Adrenal gland (tissue), 12 donors: ENCODE measurements around the gene TUBGCP6. TPM values are rescaled to one million over a fixed set of nuclear protein-coding genes. Genes with fewer than 3 reads are reported as not detected.

Experiments used
- DNase-seq, 7 donors: peaks; one replicate each; pipeline ENCODE4 v3.0.0-alpha.2; 2019 to 2020
- H3K27ac ChIP-seq, 5 donors: fragments of 200-600 bp; sonication (generic) in 4 of 5; 1 replicate in 3 of 5; 2 replicates in 2 of 5; pipeline versions ENCODE4 v1.5.1 to v1.8.0; 2016 to 2020; ENCODE audit warnings: mild to moderate bottlenecking in 1 of 5
- H3K27me3 ChIP-seq: fragments of 200-600 bp; 2 replicates; pipeline ENCODE4 v1.8.0; 2021
- H3K36me3 ChIP-seq, 2 donors: fragments of 200-600 bp; replicated peaks in 1 of 2; 1 replicate in 1 of 2; 2 replicates in 1 of 2; pipeline versions ENCODE4 v1.5.1 to v1.8.0; 2018 to 2022
- H3K4me1 ChIP-seq, 2 donors: fragments of 200-600 bp; replicated peaks in 1 of 2; 1 replicate in 1 of 2; 2 replicates in 1 of 2; pipeline versions ENCODE4 v1.5.1 to v1.8.0; 2018 to 2021
- H3K4me3 ChIP-seq, 4 donors: fragments of 200-600 bp; sonication (generic) in 3 of 4; one replicate each; pipeline ENCODE4 v1.5.1; 2016 to 2018
- H3K9me3 ChIP-seq, 3 donors: fragments of 200-600 bp; sonication (generic) in 1 of 3; replicated peaks in 1 of 3; 1 replicate in 2 of 3; 2 replicates in 1 of 3; pipeline versions ENCODE4 v1.5.1 to v1.8.0; 2016 to 2021
- POLR2A ChIP-seq, 2 donors: fragments of 450-650 bp; IDR thresholded peaks; one replicate each; pipeline ENCODE4 v1.6.1; 2017; ENCODE audit warnings: antibody characterized with exemption in 2 of 2, mild to moderate bottlenecking in 2 of 2, moderate library complexity in 1 of 2
- WGBS, 4 donors: extraction: QIAGEN DNeasy Blood & Tissue Kit in 2 of 4; methylation state at CpG; one replicate each; pipeline versions ENCODE4 v1.1.5 to v1.1.7; 2013 to 2017; 5-methylcytosine and 5-hydroxymethylcytosine counted together
- intact Hi-C, 2 donors: fragments of 100-400 bp; cut with DNase I; formaldehyde crosslinking; loops; one replicate each; pipeline versions ENCODE4 v1.14.1 to v1.15.0; 2022 to 2023
- polyA plus RNA-seq, 3 donors: library from polyadenylated mRNA; stranded (reverse); fragments of 200-250 nt in 2 of 3; fragments of 350-450 nt in 1 of 3; fragmentation: Illumina TruSeq in 1 of 3; extraction: RNeasy Lipid Tissue Mini Kit (QIAGEN cat#74804) in 1 of 3; gene quantifications; one replicate each; pipeline ENCODE4 v1.2.3, GENCODE V29; 2013 to 2014
- total RNA-seq, 9 donors: library from RNA; depleted of rRNA in 4 of 9; stranded (reverse); fragments of >200 nt in 4 of 9; fragments of 120-200 nt in 1 of 9; fragmentation: NEBNext Ultra II Directional in 1 of 9; extraction: Animal tissue kit (Norgen Biotek cat#: 25700) in 1 of 9; gene quantifications; one replicate each; pipeline versions ENCODE4 v1.1.0 to v1.2.4, GENCODE V29; 2013 to 2023
- TF ChIP-seq, protein P1 (sequence below), 6 experiments: fragments of 450-650 bp in 4 of 6; fragments of 200-600 bp in 2 of 6; sonication (generic) in 1 of 6; IDR thresholded peaks; 1 replicate in 5 of 6; 2 replicates in 1 of 6; pipeline versions ENCODE4 v1.5.1 to v1.8.0; 2016 to 2021; ENCODE audit warnings: antibody characterized with exemption in 6 of 6, mild to moderate bottlenecking in 2 of 6, moderate library complexity in 1 of 6
- donor health status: healthy with polysubstance abuse.
- donor health status: Bipolar disorder and iron deficiency.
- donor health status: DM: yes; HTN: yes; CAD: no.
- donor health status: DM: no; HTN: no; CAD: no.
- donor health status: DM: no; HTN: no; CAD: no.
- donor health status: DM: yes; HTN: yes; CAD: no.

The TUBGCP6 gene
- total and polyA plus RNA-seq, 12 donors: 8.3 to 171 (median 47.4) TPM

DNA sequence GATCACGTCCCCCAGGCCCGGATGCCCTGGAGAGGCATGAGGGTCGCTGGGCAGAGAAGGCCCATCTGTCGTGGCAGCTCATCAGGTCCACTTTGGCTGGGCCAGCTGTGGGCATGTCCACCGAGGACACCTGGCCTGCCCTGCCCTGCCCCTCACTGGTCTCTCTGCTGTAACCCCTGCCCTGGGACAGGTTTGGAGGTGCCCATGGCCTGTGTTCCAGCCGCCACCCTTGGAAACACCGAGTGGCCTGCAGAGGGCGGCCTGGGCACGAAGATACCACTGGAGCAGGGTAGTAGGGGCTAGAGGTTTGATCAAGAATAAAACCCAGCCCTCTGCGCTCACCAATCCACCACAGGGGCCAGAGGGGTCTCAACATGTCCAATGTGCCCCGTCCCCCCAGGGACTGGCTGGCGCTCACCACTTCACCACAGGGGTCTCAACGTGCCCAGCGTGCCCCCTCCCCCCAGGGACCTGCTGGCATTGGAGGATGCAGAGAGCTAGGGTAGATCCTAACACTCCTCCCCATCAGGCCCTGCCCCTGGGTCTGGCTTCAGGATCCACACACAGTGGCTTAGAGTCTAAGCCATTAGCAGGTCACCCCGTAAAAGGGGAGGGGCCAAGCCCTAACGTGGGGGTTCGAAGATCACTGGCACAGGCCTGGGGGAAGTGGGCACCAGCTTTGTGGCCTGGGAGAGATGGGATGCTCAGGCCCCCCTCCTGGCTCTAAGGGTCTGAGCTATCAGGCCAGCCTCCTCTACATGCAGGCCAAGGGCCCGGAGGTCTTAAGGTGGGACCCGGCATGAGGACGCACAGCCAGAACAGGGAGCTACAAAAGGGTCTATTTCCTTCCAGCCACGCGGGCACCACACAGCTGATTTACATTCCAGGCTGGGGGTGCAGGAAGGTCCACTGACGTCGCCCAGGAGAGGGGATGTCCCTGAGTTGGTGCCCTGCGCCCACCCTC is 7.5 kb upstream of the TUBGCP6 start:
- H3K27ac ChIP-seq: peak overlapping the region in 2 of 5 donors; percentile 67 to 80
- peak; percentile 70 to 90 (median 78) for DNase-seq
- H3K4me1 ChIP-seq: peaks cover 18 to 21% of the 10 kb centered on the region in 2 donors
- WGBS, 4 donors: 34 to 54% (median 50%) methylated on average over 14 to 25 of the region's 25 CpGs
- H3K36me3 ChIP-seq: no peaks in the 10 kb centered on the region
- intact Hi-C loops: loop anchor here (5.0 to 10.0 kb wide), 2 partner anchors 90 to 362 kb away; partner anchors contain the start of gene PPP6R2 (in 1 of the 2)
- peak overlapping the region in 1 of 4 donors; percentile 93 for H3K4me3 ChIP-seq
- TF ChIP-seq, protein P1, sequence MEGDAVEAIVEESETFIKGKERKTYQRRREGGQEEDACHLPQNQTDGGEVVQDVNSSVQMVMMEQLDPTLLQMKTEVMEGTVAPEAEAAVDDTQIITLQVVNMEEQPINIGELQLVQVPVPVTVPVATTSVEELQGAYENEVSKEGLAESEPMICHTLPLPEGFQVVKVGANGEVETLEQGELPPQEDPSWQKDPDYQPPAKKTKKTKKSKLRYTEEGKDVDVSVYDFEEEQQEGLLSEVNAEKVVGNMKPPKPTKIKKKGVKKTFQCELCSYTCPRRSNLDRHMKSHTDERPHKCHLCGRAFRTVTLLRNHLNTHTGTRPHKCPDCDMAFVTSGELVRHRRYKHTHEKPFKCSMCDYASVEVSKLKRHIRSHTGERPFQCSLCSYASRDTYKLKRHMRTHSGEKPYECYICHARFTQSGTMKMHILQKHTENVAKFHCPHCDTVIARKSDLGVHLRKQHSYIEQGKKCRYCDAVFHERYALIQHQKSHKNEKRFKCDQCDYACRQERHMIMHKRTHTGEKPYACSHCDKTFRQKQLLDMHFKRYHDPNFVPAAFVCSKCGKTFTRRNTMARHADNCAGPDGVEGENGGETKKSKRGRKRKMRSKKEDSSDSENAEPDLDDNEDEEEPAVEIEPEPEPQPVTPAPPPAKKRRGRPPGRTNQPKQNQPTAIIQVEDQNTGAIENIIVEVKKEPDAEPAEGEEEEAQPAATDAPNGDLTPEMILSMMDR (IDR thresholded peaks at IDR 0.05): peak; percentile 44 to 79 (median 72)
- TF ChIP-seq POLR2A (IDR thresholded peaks at IDR 0.05): no peak
- H3K27me3 ChIP-seq: no peaks in the 10 kb centered on the region
- no peaks in the 10 kb centered on the region for H3K9me3 ChIP-seq

DNA sequence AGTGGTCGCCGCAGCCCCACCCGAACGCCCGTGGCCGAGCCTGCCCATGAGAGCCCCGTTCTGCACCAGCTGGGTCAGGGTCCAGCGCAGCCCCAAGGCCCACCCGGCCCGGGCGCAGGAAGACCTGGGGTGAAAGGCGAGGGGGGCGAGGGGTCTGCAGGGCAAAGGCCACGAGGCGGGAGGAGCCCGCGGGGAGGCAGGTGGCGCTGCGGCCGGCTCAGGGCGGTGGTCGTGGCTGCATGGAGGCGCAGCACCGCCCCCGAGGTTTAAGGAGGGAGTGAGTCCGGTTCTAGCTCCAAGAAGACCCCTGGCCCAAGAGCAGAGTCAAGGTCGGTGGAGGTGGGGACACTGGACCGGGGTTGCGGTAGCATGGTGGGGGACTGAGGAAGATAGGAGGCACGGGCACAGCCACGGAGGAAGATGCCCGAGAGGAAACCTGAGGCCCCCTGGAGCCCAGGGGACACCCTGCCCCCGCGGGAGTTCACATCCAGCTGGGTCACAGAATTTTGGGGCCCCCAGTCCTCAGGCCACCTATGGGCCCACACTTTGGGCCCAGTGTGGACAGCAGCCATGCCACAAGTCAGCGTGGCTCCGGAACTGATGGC is 6.8 kb upstream of the TUBGCP6 start:
- Histone ChIP-seq H3K9me3 (no peaks in the 10 kb centered on the region), H3K4me3 (peak overlapping the region in 2 of 4 donors; percentile 55 to 93), H3K27me3 (no peaks in the 10 kb centered on the region), H3K27ac (peak overlapping the region in 2 of 5 donors; percentile 67 to 80), H3K36me3 (peaks cover 0 to 5% of the 10 kb centered on the region in 2 donors), H3K4me1 (peaks cover 18 to 21% of the 10 kb centered on the region in 2 donors)
- TF ChIP-seq, protein P1 (IDR thresholded peaks at IDR 0.05): no peak
- no peak for TF ChIP-seq POLR2A (IDR thresholded peaks at IDR 0.05)
- WGBS, 4 donors: 14 to 27% (median 15%) methylated on average over 3 to 36 of the region's 36 CpGs; no CpG with 5 or more reads in 1 of the 4 donors
- peak in 1 of 7 donors; percentile 57 for DNase-seq
- intact Hi-C loops: loop anchor here (5.0 to 10.0 kb wide), 2 partner anchors 91 to 363 kb away; partner anchors contain the start of gene PPP6R2 (in 1 of the 2)

DNA sequence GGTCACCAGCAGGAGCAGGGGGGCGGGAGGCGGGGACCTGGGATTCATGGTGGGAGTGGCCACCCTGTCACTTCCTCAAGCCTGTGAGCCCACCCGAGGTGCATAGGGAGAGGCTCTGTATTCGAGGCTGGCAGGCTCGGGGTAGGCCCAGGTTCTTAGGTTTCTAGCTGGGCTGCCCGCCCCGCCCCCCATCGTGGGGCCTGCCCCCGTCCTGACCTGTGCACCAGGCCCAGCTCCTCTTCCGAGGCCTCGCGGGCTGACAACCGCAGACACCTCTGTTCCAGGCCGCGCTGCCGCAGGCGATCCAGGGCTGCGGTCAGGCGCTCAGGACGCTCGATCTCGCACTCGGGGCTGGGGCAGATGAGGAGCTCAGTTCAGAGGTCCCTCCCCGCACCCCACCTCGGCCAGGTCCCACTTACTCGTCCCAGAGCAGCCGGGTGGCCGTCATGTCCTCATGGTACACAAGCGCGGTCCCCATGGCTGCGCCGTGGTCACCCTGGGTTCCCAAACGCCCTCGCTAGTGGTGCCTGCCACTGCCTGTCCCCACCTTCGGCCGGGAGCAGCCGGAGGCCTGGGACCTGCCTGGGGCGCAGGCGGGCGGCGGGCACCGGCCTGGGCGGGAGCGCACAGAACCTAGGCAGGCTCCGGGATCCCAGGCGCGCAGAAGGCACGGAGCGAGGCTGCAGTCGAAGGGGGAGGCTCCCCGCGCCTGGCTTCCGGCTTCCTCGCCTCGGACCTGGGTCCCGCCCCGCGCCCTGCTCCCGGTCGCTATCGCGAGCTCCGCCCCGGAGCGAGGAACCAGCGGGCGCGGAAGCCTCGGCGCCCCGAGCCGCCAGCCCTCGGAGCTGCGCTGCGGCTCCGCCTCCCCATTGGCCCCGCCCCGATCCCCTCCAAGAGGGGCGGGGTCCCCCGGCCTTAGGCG is 6.0 kb upstream of the TUBGCP6 start, which contains the start of gene HDAC10:
HDAC10 (minus strand) TSS at position 711 of the 922 bp plus-strand sequence; CDS start at position 478, 233 bp downstream.
- peaks cover 0 to 9% of the 10 kb centered on the region in 2 donors for H3K36me3 ChIP-seq
- peak; percentile 73 to 84 (median 77) for DNase-seq
- H3K4me1 ChIP-seq: peaks cover 21 to 23% of the 10 kb centered on the region in 2 donors
- intact Hi-C loops: loop anchor here (5.0 to 10.0 kb wide), 2 partner anchors 91 to 364 kb away; partner anchors contain the start of gene PPP6R2 (in 1 of the 2)
- peak within 1 kb of the TSS in 3 of 5 donors; percentile 43 to 80 (median 67) for H3K27ac ChIP-seq
- H3K27me3 ChIP-seq: no peaks in the 10 kb centered on the region
- WGBS, 4 donors: 0 to 2% (median 1%) methylated on average over 3 to 81 of the region's 81 CpGs
- peak in 1 of 2 donors; percentile 35 for TF ChIP-seq POLR2A (IDR thresholded peaks at IDR 0.05)
- TF ChIP-seq, protein P1 (IDR thresholded peaks at IDR 0.05): no peak
- H3K9me3 ChIP-seq: no peaks in the 10 kb centered on the region
- peak within 1 kb of the TSS; percentile 21 to 93 (median 48) for H3K4me3 ChIP-seq
